Stimulated activated naive CD8-positive, alpha-beta T cell treated with anti-CD3 and anti-CD28 coated beads, Interleukin-15, Interleukin-2, amounts not matched to agents 100 ng/mL and 50 ng/mL, for 24 hours (primary cell): ENCODE results near the gene ALOXE3.

Experiments
- H3K27ac Mint-ChIP-seq: one replicate; pipeline ENCODE4 v1.8.0; 2021; ENCODE audit warnings: mild to moderate bottlenecking, mixed read lengths
- H3K27me3 Mint-ChIP-seq: one replicate; pipeline ENCODE4 v1.8.0; 2021; ENCODE audit warnings: mixed read lengths
- H3K36me3 Mint-ChIP-seq: one replicate; pipeline ENCODE4 v1.8.0; 2021; ENCODE audit warnings: low read depth, mixed read lengths
- H3K4me1 Mint-ChIP-seq: one replicate; pipeline ENCODE4 v1.8.0; 2021; ENCODE audit warnings: low read depth, mixed read lengths
- H3K4me3 Mint-ChIP-seq: one replicate; pipeline ENCODE4 v1.8.0; 2021; ENCODE audit warnings: mild to moderate bottlenecking, mixed read lengths
- H3K9me3 Mint-ChIP-seq: one replicate; pipeline ENCODE4 v1.8.0; 2021; ENCODE audit warnings: mixed read lengths

The ALOXE3 gene

GRCh38 chr17:8056976-8057625, 61.2 kb downstream of the ALOXE3 start:
- H3K27me3 Mint-ChIP-seq = peaks cover 56% of the 10 kb centered on the region
- peaks cover 26% of the 10 kb centered on the region for H3K4me1 Mint-ChIP-seq
- H3K4me3 Mint-ChIP-seq = no peak overlapping the region
- H3K9me3 Mint-ChIP-seq = no peaks in the 10 kb centered on the region
- no peak overlapping the region for H3K27ac Mint-ChIP-seq
- no peaks in the 10 kb centered on the region for H3K36me3 Mint-ChIP-seq

- Mint-ChIP-seq H3K27ac (peak overlapping the region; percentile 51), H3K27me3 (peaks cover 49% of the 10 kb centered on the region), H3K4me1 (peaks cover 26% of the 10 kb centered on the region), H3K36me3 (no peaks in the 10 kb centered on the region), H3K4me3 (no peak overlapping the region), H3K9me3 (no peaks in the 10 kb centered on the region)
These were observed 61.9 kb downstream of the ALOXE3 start for GRCh38 chr17:8056232-8056975.

- Mint-ChIP-seq H3K4me3 (no peak overlapping the region), H3K36me3 (no peaks in the 10 kb centered on the region), H3K27ac (peak overlapping the region; percentile 51), H3K27me3 (peaks cover 43% of the 10 kb centered on the region), H3K4me1 (peaks cover 26% of the 10 kb centered on the region), H3K9me3 (no peaks in the 10 kb centered on the region)
These were observed 62.5 kb downstream of the ALOXE3 start for GRCh38 chr17:8055851-8056231.

- Mint-ChIP-seq H3K36me3 (no peaks in the 10 kb centered on the region), H3K4me1 (peaks cover 26% of the 10 kb centered on the region), H3K9me3 (no peaks in the 10 kb centered on the region), H3K27me3 (peaks cover 21% of the 10 kb centered on the region), H3K27ac (no peak overlapping the region), H3K4me3 (no peak overlapping the region)
These were observed 64.7 kb downstream of the ALOXE3 start for GRCh38 chr17:8053600-8053999.

- Mint-ChIP-seq H3K36me3 (no peaks in the 10 kb centered on the region), H3K9me3 (no peaks in the 10 kb centered on the region), H3K27ac (no peak overlapping the region), H3K27me3 (peaks cover 15% of the 10 kb centered on the region), H3K4me3 (no peak overlapping the region), H3K4me1 (peaks cover 23% of the 10 kb centered on the region)
These were observed 65.8 kb downstream of the ALOXE3 start for GRCh38 chr17:8052256-8053252.

- H3K4me3 Mint-ChIP-seq = no peak overlapping the region
- H3K27me3 Mint-ChIP-seq = peaks cover 8% of the 10 kb centered on the region
- H3K27ac Mint-ChIP-seq = no peak overlapping the region
- no peaks in the 10 kb centered on the region for H3K36me3 Mint-ChIP-seq
- H3K9me3 Mint-ChIP-seq = no peaks in the 10 kb centered on the region
- peaks cover 16% of the 10 kb centered on the region for H3K4me1 Mint-ChIP-seq
These were observed 66.5 kb downstream of the ALOXE3 start for GRCh38 chr17:8051831-8052230.

- H3K4me3 Mint-ChIP-seq = no peak overlapping the region
- H3K9me3 Mint-ChIP-seq = no peaks in the 10 kb centered on the region
- H3K4me1 Mint-ChIP-seq = no peaks in the 10 kb centered on the region
- no peaks in the 10 kb centered on the region for H3K36me3 Mint-ChIP-seq
- H3K27ac Mint-ChIP-seq = peak overlapping the region; percentile 56
- no peaks in the 10 kb centered on the region for H3K27me3 Mint-ChIP-seq
These were observed 69.6 kb downstream of the ALOXE3 start for GRCh38 chr17:8048736-8049135.

GRCh38 chr17:8048236-8048635, 70.1 kb downstream of the ALOXE3 start:
- H3K36me3 Mint-ChIP-seq = no peaks in the 10 kb centered on the region
- H3K4me3 Mint-ChIP-seq = no peak overlapping the region
- H3K4me1 Mint-ChIP-seq = no peaks in the 10 kb centered on the region
- no peaks in the 10 kb centered on the region for H3K27me3 Mint-ChIP-seq
- peak overlapping the region; percentile 56 for H3K27ac Mint-ChIP-seq
- no peaks in the 10 kb centered on the region for H3K9me3 Mint-ChIP-seq

- H3K9me3 Mint-ChIP-seq = no peaks in the 10 kb centered on the region
- H3K27ac Mint-ChIP-seq = no peak overlapping the region
- no peaks in the 10 kb centered on the region for H3K4me1 Mint-ChIP-seq
- H3K27me3 Mint-ChIP-seq = no peaks in the 10 kb centered on the region
- H3K36me3 Mint-ChIP-seq = no peaks in the 10 kb centered on the region
- no peak overlapping the region for H3K4me3 Mint-ChIP-seq
These were observed 70.6 kb downstream of the ALOXE3 start for GRCh38 chr17:8047769-8048110.

GRCh38 chr17:8046929-8047768, 71.2 kb downstream of the ALOXE3 start:
- Mint-ChIP-seq H3K4me3 (no peak overlapping the region), H3K4me1 (no peaks in the 10 kb centered on the region), H3K36me3 (no peaks in the 10 kb centered on the region)

GRCh38 chr17:8046306-8046928, 71.9 kb downstream of the ALOXE3 start:
- Mint-ChIP-seq H3K36me3 (no peaks in the 10 kb centered on the region), H3K27ac (no peak overlapping the region), H3K4me3 (no peak overlapping the region), H3K9me3 (no peaks in the 10 kb centered on the region), H3K4me1 (peaks cover under 1% of the 10 kb centered on the region), H3K27me3 (peaks cover 2% of the 10 kb centered on the region)

More at GRCh38 chr17:8046929-8047768, 71.2 kb downstream of the ALOXE3 start:
- H3K9me3 Mint-ChIP-seq = no peaks in the 10 kb centered on the region
- H3K27ac Mint-ChIP-seq = no peak overlapping the region
- H3K27me3 Mint-ChIP-seq = no peaks in the 10 kb centered on the region
